Esophagus muscularis mucosa (tissue), 4 donors: ENCODE measurements around the gene ARHGEF2.

Experiments used
- EP300 ChIP-seq: sonication (generic); formaldehyde crosslinking; IDR thresholded peaks from one replicate; pipeline ENCODE4 v1.6.1; 2017; ENCODE audit warnings: antibody characterized with exemption
- POLR2A ChIP-seq: fragments of 450-650 bp; IDR thresholded peaks from one replicate; pipeline ENCODE4 v1.6.1; 2017; ENCODE audit warnings: antibody characterized with exemption, moderate library complexity, mild to moderate bottlenecking, low read depth
- POLR2AphosphoS5 ChIP-seq, 2 donors: sonication (generic); formaldehyde crosslinking; IDR thresholded peaks; one replicate each; pipeline ENCODE4 v1.6.1; 2017; ENCODE audit warnings: antibody characterized with exemption in 2 of 2
- TF ChIP-seq, protein P1 (sequence below), 3 experiments: fragments of 200-600 bp in 2 of 3; fragments of 450-650 bp in 1 of 3; sonication (generic) in 2 of 3; IDR thresholded peaks; one replicate each; pipeline ENCODE4 v1.5.1; 2017 to 2019; ENCODE audit warnings: antibody characterized with exemption in 3 of 3, mild to moderate bottlenecking in 2 of 3, moderate library complexity in 1 of 3

DNA sequence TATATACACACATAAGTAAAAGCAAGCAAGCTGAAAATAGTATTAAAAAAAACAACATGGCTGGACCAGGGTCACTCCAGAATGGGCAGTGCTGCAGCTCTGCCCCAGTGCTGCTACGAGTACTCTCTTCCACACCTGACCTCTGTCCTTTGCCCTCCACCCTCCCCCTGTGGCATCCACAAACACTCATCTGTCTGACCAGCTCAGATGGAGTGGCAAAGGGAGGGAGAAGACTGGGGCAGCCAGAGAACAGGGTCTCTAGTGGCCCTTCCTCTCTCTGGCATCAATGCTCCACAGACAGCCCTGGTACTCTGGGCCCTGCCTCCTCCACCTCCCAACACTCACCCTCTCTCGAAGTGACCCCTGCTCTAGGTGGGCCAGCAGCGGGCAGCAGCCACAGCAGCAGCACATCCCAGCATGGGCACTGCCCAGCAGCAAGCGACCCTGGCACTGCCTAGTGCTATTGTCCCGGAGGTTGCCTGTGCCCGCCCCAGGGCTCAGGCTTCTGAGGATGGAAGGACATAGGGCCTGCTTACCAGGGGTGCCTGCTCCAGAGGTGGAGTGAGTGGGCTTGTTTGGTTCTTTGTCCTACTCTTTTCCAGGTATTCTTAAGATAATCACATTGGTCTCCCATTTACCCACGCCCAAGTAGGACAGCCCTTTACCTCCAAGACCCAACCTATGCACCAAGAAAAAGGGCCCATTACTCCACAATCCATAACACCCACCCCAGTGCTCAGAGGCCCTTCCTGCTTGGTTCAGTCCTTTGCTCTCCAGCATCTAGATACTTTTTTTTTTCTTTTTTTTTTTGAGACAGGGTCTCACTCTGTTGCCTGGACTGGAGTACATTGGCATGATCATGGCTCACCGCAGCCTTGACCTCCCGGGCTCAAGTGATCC is 6.2 kb downstream of the ARHGEF2 start:
- TF ChIP-seq, protein P1, sequence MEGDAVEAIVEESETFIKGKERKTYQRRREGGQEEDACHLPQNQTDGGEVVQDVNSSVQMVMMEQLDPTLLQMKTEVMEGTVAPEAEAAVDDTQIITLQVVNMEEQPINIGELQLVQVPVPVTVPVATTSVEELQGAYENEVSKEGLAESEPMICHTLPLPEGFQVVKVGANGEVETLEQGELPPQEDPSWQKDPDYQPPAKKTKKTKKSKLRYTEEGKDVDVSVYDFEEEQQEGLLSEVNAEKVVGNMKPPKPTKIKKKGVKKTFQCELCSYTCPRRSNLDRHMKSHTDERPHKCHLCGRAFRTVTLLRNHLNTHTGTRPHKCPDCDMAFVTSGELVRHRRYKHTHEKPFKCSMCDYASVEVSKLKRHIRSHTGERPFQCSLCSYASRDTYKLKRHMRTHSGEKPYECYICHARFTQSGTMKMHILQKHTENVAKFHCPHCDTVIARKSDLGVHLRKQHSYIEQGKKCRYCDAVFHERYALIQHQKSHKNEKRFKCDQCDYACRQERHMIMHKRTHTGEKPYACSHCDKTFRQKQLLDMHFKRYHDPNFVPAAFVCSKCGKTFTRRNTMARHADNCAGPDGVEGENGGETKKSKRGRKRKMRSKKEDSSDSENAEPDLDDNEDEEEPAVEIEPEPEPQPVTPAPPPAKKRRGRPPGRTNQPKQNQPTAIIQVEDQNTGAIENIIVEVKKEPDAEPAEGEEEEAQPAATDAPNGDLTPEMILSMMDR (IDR thresholded peaks at IDR 0.05), result no peak
- TF ChIP-seq EP300 (no peak), POLR2A (no peak), POLR2AphosphoS5 (IDR thresholded peaks at IDR 0.05) (no peak)
